Endothelial cell of coronary artery (primary cell): ENCODE data around the gene EDC3. TPM values are rescaled to one million over a fixed set of nuclear protein-coding genes. Genes with fewer than 3 reads are reported as not detected.

ENCODE experiments used
- total RNA-seq: library from RNA; depleted of rRNA; stranded (reverse); fragments of >200 nt; gene quantifications from 2 replicates; pipeline ENCODE4 v1.2.3, GENCODE V29; 2014

The EDC3 gene
- total RNA-seq, result 12.7 and 13.6 TPM in 2 replicates

GRCh38 chr15:74695597-74696397, at the start of gene EDC3:
Gene EDC3 (minus strand): TSS chr15:74696024. CDS start chr15:74675124, 20,900 bp downstream.

GRCh38 chr15:74725225-74725774, 29.5 kb upstream of the EDC3 start, which contains the start of gene CYP1A1:
Gene CYP1A1 (minus strand): TSS chr15:74725528. CDS start chr15:74723097, 2,431 bp downstream.

GRCh38 chr15:74615508-74616365, 80.1 kb downstream of the EDC3 start, which contains the start of gene CLK3:
Gene CLK3 (plus strand): TSS chr15:74615836. CDS start chr15:74619197, 3,361 bp downstream.

Other genes starting within 250 kb of the EDC3 start
- 21.6 and 23.1 TPM in 2 replicates for gene UBL7, start 234.9 kb downstream of the EDC3 start, total RNA-seq
- 1.3 and 1.4 TPM in 2 replicates for gene ARID3B, start 154.8 kb downstream of the EDC3 start, total RNA-seq
- 47.8 and 51.5 TPM in 2 replicates for gene CLK3, start 80.2 kb downstream of the EDC3 start, total RNA-seq
- 3.0 and 5.5 TPM in 2 replicates for gene CYP1A1, start 29.5 kb upstream of the EDC3 start, total RNA-seq
- gene CYP1A2, start 52.8 kb upstream of the EDC3 start, total RNA-seq, result not detected in 2 replicates
- gene CSK, start 86.1 kb upstream of the EDC3 start, total RNA-seq, result 38.4 and 41.5 TPM in 2 replicates
- gene LMAN1L, start 116.8 kb upstream of the EDC3 start, total RNA-seq, result not detected in 2 replicates
- gene CPLX3, start 130.6 kb upstream of the EDC3 start, total RNA-seq, result not detected in 2 replicates
- 13.4 and 14.9 TPM in 2 replicates for gene ULK3, start 147.1 kb upstream of the EDC3 start, total RNA-seq
- 14.6 and 18.4 TPM in 2 replicates for gene SCAMP2, start 177.3 kb upstream of the EDC3 start, total RNA-seq
- gene MPI, start 194.0 kb upstream of the EDC3 start, total RNA-seq, result 34.3 and 65.8 TPM in 2 replicates
- gene FAM219B, start 210.8 kb upstream of the EDC3 start, total RNA-seq, result 27.4 and 41.3 TPM in 2 replicates
- 42.9 and 48.5 TPM in 2 replicates for gene COX5A, start 242.0 kb upstream of the EDC3 start, total RNA-seq